ENCODE measurements around the gene TRMT5. TPM values are rescaled to one million over a fixed set of nuclear protein-coding genes. Genes with fewer than 3 reads are reported as not detected.

TRMT5 gene
- total RNA-seq, 4 donors from 2014 or later = 5.9 to 13.9 (median 8.2) TPM

GRCh38 chr14:60972295-60972694, 8.6 kb downstream of the TRMT5 start:
- no peak for DNase-seq (ENCODE audit: low spot score in 2 of 2)
- 97 to 99% methylated on average over 15 of the region's 15 CpGs for WGBS, 2 donors
- H3K4me3 ChIP-seq (ENCODE audit: low read depth, poor library complexity, severe bottlenecking) = no peak overlapping the region
- intact Hi-C loops (cut with DNase I; ENCODE audit: low total_unique reads) = no loop called here
- no peak for TF ChIP-seq POLR2A (IDR thresholded peaks at IDR 0.05)
- no peak for TF ChIP-seq CTCF (IDR thresholded peaks at IDR 0.05)

- TF ChIP-seq CTCF (IDR thresholded peaks at IDR 0.05) (no peak), POLR2A (IDR thresholded peaks at IDR 0.05) (no peak)
- intact Hi-C loops (cut with DNase I; ENCODE audit: low total_unique reads) = no loop called here
- 43 to 46% methylated on average over 2 of the region's 2 CpGs for WGBS, 2 donors
- no peak for DNase-seq (ENCODE audit: low spot score in 2 of 2)
- H3K4me3 ChIP-seq (ENCODE audit: low read depth, poor library complexity, severe bottlenecking) = no peak overlapping the region
Measured at GRCh38 chr14:60971271-60971670, 9.6 kb downstream of the TRMT5 start.

- TF ChIP-seq POLR2A (IDR thresholded peaks at IDR 0.05) (no peak), CTCF (IDR thresholded peaks at IDR 0.05) (no peak)
- intact Hi-C loops (cut with DNase I; ENCODE audit: low total_unique reads) = no loop called here
- no peak overlapping the region for H3K4me3 ChIP-seq (ENCODE audit: low read depth, poor library complexity, severe bottlenecking)
- WGBS, 2 donors = 87 to 92% methylated on average over 2 of the region's 2 CpGs
- no peak for DNase-seq (ENCODE audit: low spot score in 2 of 2)
Measured at GRCh38 chr14:60970146-60970545, 10.7 kb downstream of the TRMT5 start.

GRCh38 chr14:60968671-60969070, 12.2 kb downstream of the TRMT5 start:
- DNase-seq (ENCODE audit: low spot score in 2 of 2) = no peak
- TF ChIP-seq POLR2A (IDR thresholded peaks at IDR 0.05) (no peak), CTCF (IDR thresholded peaks at IDR 0.05) (no peak)
- intact Hi-C loops (cut with DNase I; ENCODE audit: low total_unique reads) = no loop called here
- no peak overlapping the region for H3K4me3 ChIP-seq (ENCODE audit: low read depth, poor library complexity, severe bottlenecking)

- no peak for DNase-seq (ENCODE audit: low spot score in 2 of 2)
- TF ChIP-seq POLR2A (IDR thresholded peaks at IDR 0.05) (no peak), CTCF (IDR thresholded peaks at IDR 0.05) (no peak)
- 79 to 80% methylated on average over 1 of the region's 1 CpG for WGBS, 2 donors
- intact Hi-C loops (cut with DNase I; ENCODE audit: low total_unique reads) = no loop called here
- H3K4me3 ChIP-seq (ENCODE audit: low read depth, poor library complexity, severe bottlenecking) = no peak overlapping the region
Measured at GRCh38 chr14:60968099-60968498, 12.8 kb downstream of the TRMT5 start.

GRCh38 chr14:60965402-60965801, 15.5 kb downstream of the TRMT5 start:
- intact Hi-C loops (cut with DNase I; ENCODE audit: low total_unique reads) = no loop called here
- no peak for DNase-seq (ENCODE audit: low spot score in 2 of 2)
- no peak overlapping the region for H3K4me3 ChIP-seq (ENCODE audit: low read depth, poor library complexity, severe bottlenecking)
- TF ChIP-seq POLR2A (IDR thresholded peaks at IDR 0.05) = no peak
